B cell (primary cell): ENCODE measurements around the gene ABI3BP. TPM values are rescaled to one million over a fixed set of nuclear protein-coding genes. Genes with fewer than 3 reads are reported as not detected.

Source experiments
- ATAC-seq: fragments of 200-7000 bp; cut with Tn5 transposase; one replicate; pipeline ENCODE4 v1.10.0; 2021; ENCODE audit warnings: low read depth, mild to moderate bottlenecking, moderate number of reproducible peaks, moderate library complexity
- CTCF ChIA-PET: fragments of 350-600 bp; sonication (Branson Sonifier 250); formaldehyde crosslinking; loops from one replicate; lab custom pipeline; 2021; ENCODE audit warnings: antibody characterized with exemption, inconsistent platforms; lab: Charles Lee
- POLR2A ChIA-PET: fragments of 350-600 bp; sonication (Branson Sonifier 250); formaldehyde crosslinking; loops from one replicate; lab custom pipeline; 2021; ENCODE audit warnings: antibody characterized with exemption; lab: Charles Lee
- DNase-seq: peaks from one replicate; pipeline ENCODE4 v3.0.0; 2013
- H2AFZ ChIP-seq: 2 replicates; pipeline ENCODE4 v1.6.1; 2012; ENCODE audit warnings: mild to moderate bottlenecking, low read depth, low read length; ENCODE audit not compliant: insufficient read depth, poor library complexity, severe bottlenecking
- H3K27ac ChIP-seq, 2 donors: 1 replicate in 1 of 2; 2 replicates in 1 of 2; pipeline ENCODE4 v1.5.1; 2012 to 2013; ENCODE audit warnings: low read length in 2 of 2, mild to moderate bottlenecking in 2 of 2, moderate library complexity in 1 of 2
- H3K27me3 ChIP-seq, 4 experiments: fragments of 200-600 bp in 1 of 4; sonication (generic) in 1 of 4; replicated peaks in 1 of 4; 1 replicate in 2 of 4; 2 replicates in 2 of 4; pipeline versions ENCODE4 v1.6.1 to v1.7.0; 2013 to 2016; ENCODE audit warnings: low read length in 3 of 4, mild to moderate bottlenecking in 2 of 4, mixed read lengths in 1 of 4, moderate library complexity in 1 of 4; ENCODE audit not compliant: insufficient read depth in 4 of 4, control insufficient read depth in 3 of 4; ENCODE audit errors: control extremely low read depth in 1 of 4
- H3K36me3 ChIP-seq, 2 experiments: replicated peaks in 1 of 2; 1 replicate in 1 of 2; 2 replicates in 1 of 2; pipeline versions ENCODE4 v1.6.1 to v1.7.1; 2013; ENCODE audit warnings: low read length in 1 of 2; ENCODE audit not compliant: insufficient read depth in 2 of 2, control insufficient read depth in 1 of 2; ENCODE audit errors: control extremely low read depth in 1 of 2, extremely low read depth in 1 of 2
- H3K4me1 ChIP-seq, 2 donors: fragments of 200-600 bp in 1 of 2; sonication (generic) in 1 of 2; 1 replicate in 1 of 2; 2 replicates in 1 of 2; pipeline versions ENCODE4 v1.5.1 to v1.6.1; 2013 to 2017; ENCODE audit warnings: low read length in 2 of 2; ENCODE audit not compliant: control insufficient read depth in 2 of 2, insufficient read depth in 2 of 2
- H3K4me2 ChIP-seq: replicated peaks from 2 replicates; pipeline ENCODE3; 2012; ENCODE audit warnings: mild to moderate bottlenecking, low read depth, low read length; ENCODE audit not compliant: poor library complexity, severe bottlenecking
- H3K4me3 ChIP-seq, 5 experiments: fragments of 200-600 bp in 1 of 5; sonication (generic) in 1 of 5; 1 replicate in 3 of 5; 2 replicates in 2 of 5; pipeline versions ENCODE4 v1.5.1 to v1.7.0; 2011 to 2016; ENCODE audit warnings: low read length in 4 of 5, mild to moderate bottlenecking in 4 of 5, low read depth in 2 of 5, control low read depth in 1 of 5, moderate library complexity in 1 of 5; ENCODE audit not compliant: insufficient read depth in 1 of 5; ENCODE audit errors: control extremely low read depth in 1 of 5, extremely low read depth in 1 of 5
- H3K79me2 ChIP-seq: fragments of 200-600 bp; sonication (generic); one replicate; pipeline ENCODE4 v1.6.0; 2016; ENCODE audit warnings: low read length; ENCODE audit not compliant: control insufficient read depth, insufficient read depth
- H3K9ac ChIP-seq: fragments of 200-600 bp; sonication (generic); 2 replicates; pipeline ENCODE4 v1.6.1; 2017; ENCODE audit warnings: mild to moderate bottlenecking, low read length, moderate library complexity
- H3K9me3 ChIP-seq, 3 donors: one replicate each; pipeline versions ENCODE4 v1.6.1 to v1.7.1; 2013; ENCODE audit warnings: low read length in 2 of 3; ENCODE audit not compliant: control insufficient read depth in 2 of 3, insufficient read depth in 1 of 3; ENCODE audit errors: control extremely low read depth in 1 of 3
- H4K20me1 ChIP-seq: 2 replicates; pipeline ENCODE4 v1.6.0; 2012; ENCODE audit warnings: mild to moderate bottlenecking, low read length; ENCODE audit not compliant: insufficient read depth, control insufficient read depth, poor library complexity, severe bottlenecking
- H3K27ac Mint-ChIP-seq: one replicate; pipeline ENCODE4 v1.8.0; 2021; ENCODE audit warnings: mixed read lengths
- H3K27me3 Mint-ChIP-seq: one replicate; pipeline ENCODE4 v1.8.0; 2021; ENCODE audit warnings: mixed read lengths
- H3K4me1 Mint-ChIP-seq: one replicate; pipeline ENCODE4 v1.8.0; 2021; ENCODE audit warnings: mixed read lengths
- H3K4me3 Mint-ChIP-seq: one replicate; pipeline ENCODE4 v1.8.0; 2021; ENCODE audit warnings: mixed read lengths
- H3K9me3 Mint-ChIP-seq: one replicate; pipeline ENCODE4 v1.8.0; 2022; ENCODE audit warnings: mixed read lengths; ENCODE audit not compliant: insufficient read depth
- EZH2 ChIP-seq: IDR thresholded peaks from 2 replicates; pipeline ENCODE4 v1.6.1; 2012; ENCODE audit warnings: borderline replicate concordance, low read depth, mild to moderate bottlenecking, moderate library complexity, low read length; ENCODE audit not compliant: insufficient read depth, poor library complexity, severe bottlenecking
- WGBS: methylation state at CpG from one replicate; pipeline ENCODE4 v1.1.5; 2013; ENCODE audit warnings: missing lambda C conversion rate; ENCODE audit not compliant: insufficient coverage; 5-methylcytosine and 5-hydroxymethylcytosine counted together
- intact Hi-C: fragments of 100-400 bp; cut with micrococcal nuclease; formaldehyde crosslinking; loops from one replicate; pipeline ENCODE4 v1.10.0; 2022
- polyA plus RNA-seq: library from polyadenylated mRNA; depleted of rRNA; stranded (reverse); fragments of >200 nt; gene quantifications from 2 replicates; pipeline ENCODE4 v1.2.3, GENCODE V29; 2012
- total RNA-seq, 2 donors: library from RNA; stranded (reverse); fragments of 120-200 nt in 1 of 2; gene quantifications; 1 replicate in 1 of 2; 2 replicates in 1 of 2; pipeline versions ENCODE4 v1.2.3 to v1.2.4, GENCODE V29; 2013 to 2022
- TF ChIP-seq, protein P1 (sequence below): fragments of 200-600 bp; IDR thresholded peaks from one replicate; pipeline ENCODE4 v1.8.0; 2022; ENCODE audit warnings: antibody characterized with exemption, mild to moderate bottlenecking

Gene ABI3BP
- total and polyA plus RNA-seq, 2 donors (not counting 1 experiment from before 2014, with no cell fraction given): not detected

DNA sequence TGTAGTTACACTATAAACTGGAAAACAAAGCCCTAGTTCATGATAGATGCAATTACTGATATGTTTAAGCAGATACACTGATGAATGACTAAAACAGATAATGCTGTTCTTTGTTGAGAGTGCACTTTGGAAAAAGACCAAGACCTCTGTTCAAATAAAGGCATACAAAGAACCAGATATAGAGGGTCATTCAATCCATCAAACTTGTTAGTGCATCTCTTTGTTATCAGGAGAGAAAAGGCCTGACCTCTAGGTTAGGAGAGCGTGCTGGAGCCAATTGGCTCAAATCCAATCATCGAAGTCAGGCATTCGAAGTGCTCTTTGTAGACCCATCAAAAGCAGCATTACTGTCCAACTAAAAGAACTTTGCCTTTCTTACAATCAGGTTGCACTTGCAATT lies 159.7 kb downstream of the ABI3BP start:
- Histone ChIP-seq H3K36me3 (no peaks in the 10 kb centered on the region), H3K27me3 (no peaks in the 10 kb centered on the region), H3K79me2 (no peaks in the 10 kb centered on the region), H3K9me3 (no peaks in the 10 kb centered on the region), H3K9ac (no peak overlapping the region), H4K20me1 (no peaks in the 10 kb centered on the region), H3K4me2 (no peak overlapping the region), H3K27ac (no peak overlapping the region), H2AFZ (no peak overlapping the region), H3K4me3 (no peak overlapping the region), H3K4me1 (no peaks in the 10 kb centered on the region)
- intact Hi-C loops: no loop called here
- ChIA-PET POLR2A (no interaction called here), CTCF (no interaction called here)
- Mint-ChIP-seq H3K4me1 (no peaks in the 10 kb centered on the region), H3K9me3 (no peaks in the 10 kb centered on the region), H3K27me3 (peaks cover 10% of the 10 kb centered on the region), H3K4me3 (no peak overlapping the region), H3K27ac (no peak overlapping the region)
- TF ChIP-seq EZH2: no peak
- TF ChIP-seq, protein P1, sequence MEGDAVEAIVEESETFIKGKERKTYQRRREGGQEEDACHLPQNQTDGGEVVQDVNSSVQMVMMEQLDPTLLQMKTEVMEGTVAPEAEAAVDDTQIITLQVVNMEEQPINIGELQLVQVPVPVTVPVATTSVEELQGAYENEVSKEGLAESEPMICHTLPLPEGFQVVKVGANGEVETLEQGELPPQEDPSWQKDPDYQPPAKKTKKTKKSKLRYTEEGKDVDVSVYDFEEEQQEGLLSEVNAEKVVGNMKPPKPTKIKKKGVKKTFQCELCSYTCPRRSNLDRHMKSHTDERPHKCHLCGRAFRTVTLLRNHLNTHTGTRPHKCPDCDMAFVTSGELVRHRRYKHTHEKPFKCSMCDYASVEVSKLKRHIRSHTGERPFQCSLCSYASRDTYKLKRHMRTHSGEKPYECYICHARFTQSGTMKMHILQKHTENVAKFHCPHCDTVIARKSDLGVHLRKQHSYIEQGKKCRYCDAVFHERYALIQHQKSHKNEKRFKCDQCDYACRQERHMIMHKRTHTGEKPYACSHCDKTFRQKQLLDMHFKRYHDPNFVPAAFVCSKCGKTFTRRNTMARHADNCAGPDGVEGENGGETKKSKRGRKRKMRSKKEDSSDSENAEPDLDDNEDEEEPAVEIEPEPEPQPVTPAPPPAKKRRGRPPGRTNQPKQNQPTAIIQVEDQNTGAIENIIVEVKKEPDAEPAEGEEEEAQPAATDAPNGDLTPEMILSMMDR: no peak
- 94% methylated on average over 3 of the region's 3 CpGs for WGBS
- no peak for ATAC-seq
- DNase-seq: no peak

DNA sequence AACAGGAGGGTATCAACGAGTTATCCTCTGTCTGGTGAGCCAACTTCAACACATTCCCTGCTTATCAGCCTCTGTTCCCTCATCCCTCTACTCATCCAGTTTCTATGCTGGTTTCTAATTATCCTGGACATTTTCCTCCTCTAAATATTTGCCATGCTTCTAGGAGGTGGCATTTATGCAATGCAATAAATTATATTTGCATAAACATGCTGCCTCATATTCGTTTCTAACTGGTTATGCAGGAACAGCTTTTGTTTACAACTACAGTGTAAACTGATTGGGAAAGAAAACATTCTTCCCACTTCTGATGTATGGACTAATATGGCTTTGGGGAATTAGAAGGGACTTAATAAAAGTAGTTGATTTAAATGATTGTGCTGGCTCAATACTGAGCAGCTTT lies 161.6 kb downstream of the ABI3BP start:
- POLR2A ChIA-PET: no interaction called here
- DNase-seq (no peak), ATAC-seq (no peak)
- Mint-ChIP-seq H3K4me1 (no peaks in the 10 kb centered on the region), H3K27ac (no peak overlapping the region), H3K9me3 (no peaks in the 10 kb centered on the region), H3K27me3 (peaks cover 14% of the 10 kb centered on the region), H3K4me3 (no peak overlapping the region)
- no peak overlapping the region for H3K4me2 ChIP-seq
- H3K9me3 ChIP-seq: no peaks in the 10 kb centered on the region
- intact Hi-C loops: no loop called here
- H3K4me3 ChIP-seq: no peak overlapping the region
- no peak overlapping the region for H3K9ac ChIP-seq
- H3K4me1 ChIP-seq: no peaks in the 10 kb centered on the region
- CTCF ChIA-PET: no interaction called here
- no peaks in the 10 kb centered on the region for H3K27me3 ChIP-seq
- no peaks in the 10 kb centered on the region for H4K20me1 ChIP-seq
- 86% methylated on average over 1 of the region's 2 CpGs for WGBS
- TF ChIP-seq, protein P1: no peak
- TF ChIP-seq EZH2: no peak
- no peaks in the 10 kb centered on the region for H3K36me3 ChIP-seq
- H2AFZ ChIP-seq: no peak overlapping the region
- no peak overlapping the region for H3K27ac ChIP-seq
- no peaks in the 10 kb centered on the region for H3K79me2 ChIP-seq
